Measurements from ENCODE around the gene PCDHB3.
"Not testable (repeated sequence)": the region's sequence is repeated elsewhere in the genome, so short reads cannot be mapped to it uniquely, and the experiment has no call there.

Gene PCDHB3

GRCh38 chr5:141135718-141136266 lies 35.5 kb downstream of the PCDHB3 start:
- DNase-seq (ENCODE audit: low read depth in 2 of 2): no peak

DNA sequence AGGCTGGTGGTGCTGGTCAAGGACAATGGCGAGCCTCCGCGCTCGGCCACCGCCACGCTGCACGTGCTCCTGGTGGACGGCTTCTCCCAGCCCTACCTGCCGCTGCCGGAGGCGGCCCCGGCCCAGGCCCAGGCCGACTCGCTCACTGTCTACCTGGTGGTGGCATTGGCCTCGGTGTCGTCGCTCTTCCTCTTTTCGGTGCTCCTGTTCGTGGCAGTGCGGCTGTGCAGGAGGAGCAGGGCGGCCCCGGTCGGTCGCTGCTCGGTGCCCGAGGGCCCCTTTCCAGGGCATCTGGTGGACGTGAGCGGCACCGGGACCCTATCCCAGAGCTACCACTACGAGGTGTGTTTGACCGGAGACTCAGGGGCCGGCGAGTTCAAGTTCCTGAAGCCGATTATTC lies 37.1 kb downstream of the PCDHB3 start:
- not testable (repeated sequence) for DNase-seq (ENCODE audit: low read depth in 2 of 2)

DNA sequence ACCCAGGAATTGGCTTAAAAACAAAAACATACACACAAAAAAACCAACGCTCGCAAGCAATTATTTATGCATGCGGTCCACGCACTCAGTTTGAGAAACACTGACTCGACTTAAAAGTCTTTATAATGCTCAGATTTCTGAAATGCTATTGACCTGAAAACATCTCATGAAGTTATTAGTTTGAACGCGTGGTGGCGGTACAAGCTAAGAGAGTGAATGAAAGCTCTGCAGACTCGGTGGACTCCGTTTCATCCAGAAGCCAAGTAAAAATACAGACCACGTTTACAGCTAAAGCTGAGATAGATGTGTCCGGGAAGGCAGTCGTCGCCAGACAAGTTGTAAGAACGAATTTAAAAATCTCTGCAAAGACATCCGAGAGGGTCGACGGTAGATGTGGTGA lies 49.5 kb downstream of the PCDHB3 start, which contains the start of gene PCDHB6:
TSS of gene PCDHB6 (plus strand) at position 246 of the 400 bp plus-strand sequence. CDS start 201 bp downstream, outside the sequence.
- no peak for DNase-seq (ENCODE audit: low read depth in 2 of 2)

DNA sequence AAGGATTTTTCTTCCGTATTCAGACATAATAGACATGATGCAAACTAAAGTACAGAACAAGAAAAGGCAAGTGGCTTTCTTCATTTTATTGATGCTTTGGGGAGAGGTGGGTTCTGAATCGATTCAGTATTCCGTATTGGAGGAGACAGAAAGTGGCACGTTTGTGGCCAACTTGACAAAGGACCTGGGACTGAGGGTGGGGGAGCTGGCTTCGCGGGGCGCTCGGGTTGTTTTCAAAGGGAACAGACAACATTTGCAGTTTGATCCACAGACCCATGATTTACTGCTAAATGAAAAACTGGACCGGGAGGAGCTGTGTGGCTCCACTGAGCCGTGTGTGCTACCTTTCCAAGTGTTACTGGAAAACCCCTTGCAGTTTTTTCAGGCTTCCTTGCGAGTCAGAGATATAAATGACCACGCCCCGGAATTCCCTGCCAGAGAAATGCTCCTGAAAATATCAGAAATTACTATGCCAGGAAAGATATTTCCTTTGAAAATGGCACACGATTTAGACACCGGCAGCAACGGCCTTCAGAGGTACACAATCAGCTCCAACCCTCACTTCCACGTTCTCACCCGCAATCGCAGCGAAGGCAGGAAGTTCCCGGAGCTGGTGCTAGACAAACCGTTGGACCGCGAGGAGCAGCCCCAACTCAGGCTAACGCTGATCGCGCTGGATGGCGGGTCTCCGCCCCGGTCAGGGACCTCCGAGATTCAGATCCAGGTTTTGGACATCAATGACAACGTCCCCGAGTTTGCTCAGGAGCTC lies 50.1 kb downstream of the PCDHB3 start:
- DNase-seq (ENCODE audit: low read depth in 2 of 2): no peak

GRCh38 chr5:141150993-141151325 lies 50.7 kb downstream of the PCDHB3 start:
- DNase-seq (ENCODE audit: low read depth in 2 of 2): no peak

GRCh38 chr5:141151632-141152031 lies 51.4 kb downstream of the PCDHB3 start:
- not testable (repeated sequence) for DNase-seq (ENCODE audit: low read depth in 2 of 2)

DNA sequence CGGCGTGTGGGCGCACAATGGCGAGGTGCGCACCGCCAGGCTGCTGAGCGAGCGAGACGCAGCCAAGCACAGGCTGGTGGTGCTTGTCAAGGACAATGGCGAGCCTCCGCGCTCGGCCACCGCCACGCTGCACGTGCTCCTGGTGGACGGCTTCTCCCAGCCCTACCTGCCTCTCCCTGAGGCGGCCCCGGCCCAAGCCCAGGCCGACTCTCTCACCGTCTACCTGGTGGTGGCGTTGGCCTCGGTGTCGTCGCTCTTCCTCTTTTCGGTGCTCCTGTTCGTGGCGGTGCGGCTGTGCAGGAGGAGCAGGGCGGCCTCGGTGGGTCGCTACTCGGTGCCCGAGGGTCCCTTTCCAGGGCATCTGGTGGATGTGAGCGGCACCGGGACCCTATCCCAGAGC lies 51.8 kb downstream of the PCDHB3 start:
- not testable (repeated sequence) for DNase-seq (ENCODE audit: low read depth in 2 of 2)
